ENCODE data around the gene KIAA0319L. TPM values are rescaled to one million over a fixed set of nuclear protein-coding genes. Genes with fewer than 3 reads are reported as not detected.
"Not testable (repeated sequence)": the region's sequence is repeated elsewhere in the genome, so short reads cannot be mapped to it uniquely, and the experiment has no call there.

KIAA0319L gene
- total RNA-seq, 1 experiment from 2014 or later: 60.0 TPM

DNA sequence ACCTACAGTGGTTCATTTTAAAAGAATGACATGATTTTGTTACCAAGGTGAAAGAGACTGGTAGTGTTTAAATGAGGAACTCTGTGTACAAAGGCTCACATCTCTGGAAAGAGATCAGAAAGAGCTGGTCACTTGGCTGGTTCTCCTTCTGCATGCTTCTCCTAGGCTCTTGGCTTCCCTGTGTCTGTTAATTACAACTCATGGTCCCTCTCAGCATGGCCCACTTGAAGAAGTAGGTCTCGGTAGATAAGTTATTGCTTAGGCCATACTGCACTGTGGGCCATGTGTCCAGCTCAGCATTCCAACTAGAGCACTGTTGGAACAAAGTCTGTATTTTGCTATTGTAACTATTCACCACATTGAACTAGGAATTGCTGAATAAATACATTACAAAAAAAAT is 91.1 kb downstream of the KIAA0319L start:
- ChIA-PET POLR2A (no interaction called here), CTCF (no interaction called here)
- no peaks in the 10 kb centered on the region for H3K27me3 ChIP-seq (ENCODE audit: control insufficient read depth, insufficient read depth, low read length)
- DNase-seq (ENCODE audit: low read depth, low spot score) (no peak), ATAC-seq (no peak)
- no peak overlapping the region for H3K27ac ChIP-seq (ENCODE audit: low read length)
- intact Hi-C loops (cut with micrococcal nuclease; ENCODE audit: unreplicated experiment) (no loop called here), in situ Hi-C loops (cut with HindIII; ENCODE audit: low pct_unique_long_range_greater_than_20kb, low sequenced_read_pairs) (no loop called here)
- no TSS peak for BruUV-seq (replicated peaks)
- TF ChIP-seq SIN3A (IDR thresholded peaks at IDR 0.05; ENCODE audit: borderline replicate concordance, insufficient read depth, low read depth, low read length) (no peak), POLR2AphosphoS5 (IDR thresholded peaks at IDR 0.05; ENCODE audit: low read depth, low read length) (no peak), TCF7L2 (IDR thresholded peaks at IDR 0.05; ENCODE audit: low read depth, low read length) (no peak)
- TF ChIP-seq, protein P1, sequence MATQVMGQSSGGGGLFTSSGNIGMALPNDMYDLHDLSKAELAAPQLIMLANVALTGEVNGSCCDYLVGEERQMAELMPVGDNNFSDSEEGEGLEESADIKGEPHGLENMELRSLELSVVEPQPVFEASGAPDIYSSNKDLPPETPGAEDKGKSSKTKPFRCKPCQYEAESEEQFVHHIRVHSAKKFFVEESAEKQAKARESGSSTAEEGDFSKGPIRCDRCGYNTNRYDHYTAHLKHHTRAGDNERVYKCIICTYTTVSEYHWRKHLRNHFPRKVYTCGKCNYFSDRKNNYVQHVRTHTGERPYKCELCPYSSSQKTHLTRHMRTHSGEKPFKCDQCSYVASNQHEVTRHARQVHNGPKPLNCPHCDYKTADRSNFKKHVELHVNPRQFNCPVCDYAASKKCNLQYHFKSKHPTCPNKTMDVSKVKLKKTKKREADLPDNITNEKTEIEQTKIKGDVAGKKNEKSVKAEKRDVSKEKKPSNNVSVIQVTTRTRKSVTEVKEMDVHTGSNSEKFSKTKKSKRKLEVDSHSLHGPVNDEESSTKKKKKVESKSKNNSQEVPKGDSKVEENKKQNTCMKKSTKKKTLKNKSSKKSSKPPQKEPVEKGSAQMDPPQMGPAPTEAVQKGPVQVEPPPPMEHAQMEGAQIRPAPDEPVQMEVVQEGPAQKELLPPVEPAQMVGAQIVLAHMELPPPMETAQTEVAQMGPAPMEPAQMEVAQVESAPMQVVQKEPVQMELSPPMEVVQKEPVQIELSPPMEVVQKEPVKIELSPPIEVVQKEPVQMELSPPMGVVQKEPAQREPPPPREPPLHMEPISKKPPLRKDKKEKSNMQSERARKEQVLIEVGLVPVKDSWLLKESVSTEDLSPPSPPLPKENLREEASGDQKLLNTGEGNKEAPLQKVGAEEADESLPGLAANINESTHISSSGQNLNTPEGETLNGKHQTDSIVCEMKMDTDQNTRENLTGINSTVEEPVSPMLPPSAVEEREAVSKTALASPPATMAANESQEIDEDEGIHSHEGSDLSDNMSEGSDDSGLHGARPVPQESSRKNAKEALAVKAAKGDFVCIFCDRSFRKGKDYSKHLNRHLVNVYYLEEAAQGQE (IDR thresholded peaks at IDR 0.05; ENCODE audit: insufficient read depth in 1 of 2, low read depth in 2 of 2, low read length in 1 of 2): no peak
- TF ChIP-seq, protein P2, sequence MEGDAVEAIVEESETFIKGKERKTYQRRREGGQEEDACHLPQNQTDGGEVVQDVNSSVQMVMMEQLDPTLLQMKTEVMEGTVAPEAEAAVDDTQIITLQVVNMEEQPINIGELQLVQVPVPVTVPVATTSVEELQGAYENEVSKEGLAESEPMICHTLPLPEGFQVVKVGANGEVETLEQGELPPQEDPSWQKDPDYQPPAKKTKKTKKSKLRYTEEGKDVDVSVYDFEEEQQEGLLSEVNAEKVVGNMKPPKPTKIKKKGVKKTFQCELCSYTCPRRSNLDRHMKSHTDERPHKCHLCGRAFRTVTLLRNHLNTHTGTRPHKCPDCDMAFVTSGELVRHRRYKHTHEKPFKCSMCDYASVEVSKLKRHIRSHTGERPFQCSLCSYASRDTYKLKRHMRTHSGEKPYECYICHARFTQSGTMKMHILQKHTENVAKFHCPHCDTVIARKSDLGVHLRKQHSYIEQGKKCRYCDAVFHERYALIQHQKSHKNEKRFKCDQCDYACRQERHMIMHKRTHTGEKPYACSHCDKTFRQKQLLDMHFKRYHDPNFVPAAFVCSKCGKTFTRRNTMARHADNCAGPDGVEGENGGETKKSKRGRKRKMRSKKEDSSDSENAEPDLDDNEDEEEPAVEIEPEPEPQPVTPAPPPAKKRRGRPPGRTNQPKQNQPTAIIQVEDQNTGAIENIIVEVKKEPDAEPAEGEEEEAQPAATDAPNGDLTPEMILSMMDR (IDR thresholded peaks at IDR 0.05): no peak
- H3K4me1 ChIP-seq (ENCODE audit: control insufficient read depth, insufficient read depth, low read length): no peaks in the 10 kb centered on the region
- H3K4me3 ChIP-seq (ENCODE audit: low read depth in 2 of 2, low read length in 2 of 2): no peak overlapping the region
- no peaks in the 10 kb centered on the region; the same call in 1 of the 2 replicates for H3K36me3 ChIP-seq (ENCODE audit: control insufficient read depth, insufficient read depth, low read length)
- H3K9me3 ChIP-seq (ENCODE audit: control insufficient read depth, insufficient read depth, low read depth, low read length): no peaks in the 10 kb centered on the region

DNA sequence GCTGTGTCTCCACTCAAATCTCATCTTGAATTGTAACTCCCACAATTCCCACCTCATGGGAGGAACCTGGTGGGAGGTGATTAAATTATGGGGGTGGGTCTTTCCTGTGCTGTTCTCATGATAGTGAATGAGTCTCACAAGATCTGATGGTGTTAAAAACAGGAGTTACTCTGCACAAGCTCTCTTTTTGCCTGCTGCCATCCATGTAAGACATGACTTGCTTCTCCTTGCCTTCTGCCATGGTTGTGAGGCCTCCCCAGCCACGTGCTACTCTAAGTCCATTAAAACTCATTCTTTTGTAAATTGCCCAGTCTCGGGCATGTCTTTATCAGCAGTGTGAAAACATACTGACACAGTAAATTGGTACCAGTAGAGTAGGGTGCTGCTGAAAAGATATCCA is 93.5 kb downstream of the KIAA0319L start:
- H3K27ac ChIP-seq (ENCODE audit: low read length); H3K4me3 ChIP-seq (ENCODE audit: low read depth in 2 of 2, low read length in 2 of 2); H3K9me3 ChIP-seq (ENCODE audit: control insufficient read depth, insufficient read depth, low read depth, low read length); in situ Hi-C loops (cut with HindIII; ENCODE audit: low pct_unique_long_range_greater_than_20kb, low sequenced_read_pairs); BruUV-seq (replicated peaks); intact Hi-C loops (cut with micrococcal nuclease; ENCODE audit: unreplicated experiment); POLR2A ChIA-PET; H3K36me3 ChIP-seq (ENCODE audit: control insufficient read depth, insufficient read depth, low read length); H3K27me3 ChIP-seq (ENCODE audit: control insufficient read depth, insufficient read depth, low read length); ATAC-seq; DNase-seq (ENCODE audit: low read depth, low spot score); CTCF ChIA-PET; H3K4me1 ChIP-seq (ENCODE audit: control insufficient read depth, insufficient read depth, low read length): not testable (repeated sequence)

DNA sequence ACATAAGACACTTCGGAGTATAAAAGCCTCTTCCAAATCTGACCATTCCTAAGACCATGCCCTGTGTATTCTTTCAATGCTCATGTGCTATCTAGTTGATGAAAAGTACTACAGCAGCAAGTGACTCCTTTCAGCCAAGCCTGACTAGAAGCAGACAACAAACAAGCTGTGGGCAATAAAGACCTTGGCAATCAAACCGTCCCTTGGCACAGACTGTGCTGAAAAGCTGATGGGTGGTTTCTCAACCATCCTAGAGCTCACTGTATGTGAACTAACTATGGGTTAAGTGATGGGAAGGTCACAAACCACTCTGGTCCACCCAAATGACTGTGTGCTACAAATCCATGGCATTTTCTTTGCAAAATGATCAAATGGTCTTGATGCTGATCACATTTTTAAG is 94.0 kb downstream of the KIAA0319L start:
- no TSS peak for BruUV-seq (replicated peaks)
- Histone ChIP-seq H3K27ac (ENCODE audit: low read length) (no peak overlapping the region), H3K27me3 (ENCODE audit: control insufficient read depth, insufficient read depth, low read length) (no peaks in the 10 kb centered on the region), H3K9me3 (ENCODE audit: control insufficient read depth, insufficient read depth, low read depth, low read length) (no peaks in the 10 kb centered on the region), H3K36me3 (ENCODE audit: control insufficient read depth, insufficient read depth, low read length) (no peaks in the 10 kb centered on the region; the same call in 1 of the 2 replicates), H3K4me3 (ENCODE audit: low read depth in 2 of 2, low read length in 2 of 2) (no peak overlapping the region), H3K4me1 (ENCODE audit: control insufficient read depth, insufficient read depth, low read length) (no peaks in the 10 kb centered on the region)
- intact Hi-C loops (cut with micrococcal nuclease; ENCODE audit: unreplicated experiment) (no loop called here), in situ Hi-C loops (cut with HindIII; ENCODE audit: low pct_unique_long_range_greater_than_20kb, low sequenced_read_pairs) (no loop called here)
- no peak for ATAC-seq
- TF ChIP-seq, protein P2 (IDR thresholded peaks at IDR 0.05): no peak
- no peak for TF ChIP-seq TCF7L2 (IDR thresholded peaks at IDR 0.05; ENCODE audit: low read depth, low read length)
- TF ChIP-seq SIN3A (IDR thresholded peaks at IDR 0.05; ENCODE audit: borderline replicate concordance, insufficient read depth, low read depth, low read length): no peak
- TF ChIP-seq, protein P1 (IDR thresholded peaks at IDR 0.05; ENCODE audit: insufficient read depth in 1 of 2, low read depth in 2 of 2, low read length in 1 of 2): no peak
- no peak for TF ChIP-seq POLR2AphosphoS5 (IDR thresholded peaks at IDR 0.05; ENCODE audit: low read depth, low read length)
- ChIA-PET CTCF (no interaction called here), POLR2A (no interaction called here)
- DNase-seq (ENCODE audit: low read depth, low spot score): no peak

Measured in Panc1 (cell line).